ENCODE measurements around the gene PTPN6. TPM values are rescaled to one million over a fixed set of nuclear protein-coding genes. Genes with fewer than 3 reads are reported as not detected.
A peak's percentile ranks its signal among the peaks of the same experiment; 100 is the strongest.

Gene PTPN6
- total and polyA plus RNA-seq, 9 donors: 4.6 to 25.3 (median 9.8) TPM

GRCh38 chr12:6945613-6946012 is 5.5 kb upstream of the PTPN6 start:
- no peak for DNase-seq
- H3K36me3 ChIP-seq: no peaks in the 10 kb centered on the region
- H3K9me3 ChIP-seq: no peaks in the 10 kb centered on the region
- H3K4me3 ChIP-seq: no peak overlapping the region
- no peaks in the 10 kb centered on the region for H3K27me3 ChIP-seq
- peaks cover 12% of the 10 kb centered on the region for H3K4me1 ChIP-seq (ENCODE audit: insufficient read depth)
- TF ChIP-seq POLR2A (IDR thresholded peaks at IDR 0.05): no peak
- no peak for TF ChIP-seq EP300 (IDR thresholded peaks at IDR 0.05)
- no peak for TF ChIP-seq CTCF (IDR thresholded peaks at IDR 0.05)
- WGBS, 3 donors: 79 to 84% (median 82%) methylated on average over 11 of the region's 11 CpGs
- intact Hi-C loops (cut with DNase I): loop anchor here in 3 of 4 donors (2.0 to 5.0 kb wide), 2 partner anchors 19 to 167 kb away; no protein-coding TSS in a partner anchor
- H3K27ac ChIP-seq: no peak overlapping the region

- peak overlapping the region in 1 of 2 donors; percentile 23 for H3K27ac ChIP-seq
- peak in 4 of 5 donors; percentile 41 to 68 (median 54) for DNase-seq
- H3K9me3 ChIP-seq: no peaks in the 10 kb centered on the region
- H3K36me3 ChIP-seq: no peaks in the 10 kb centered on the region
- TF ChIP-seq EP300 (IDR thresholded peaks at IDR 0.05) (no peak), POLR2A (IDR thresholded peaks at IDR 0.05) (no peak), CTCF (IDR thresholded peaks at IDR 0.05) (no peak)
- intact Hi-C loops (cut with DNase I): loop anchor here in 3 of 4 donors (5.0 kb wide), 1 partner anchor 166 kb away; no protein-coding TSS in a partner anchor
- peaks cover 12% of the 10 kb centered on the region for H3K4me1 ChIP-seq (ENCODE audit: insufficient read depth)
- 32 to 38% (median 35%) methylated on average over 31 to 32 of the region's 32 CpGs for WGBS, 3 donors
- H3K27me3 ChIP-seq: no peaks in the 10 kb centered on the region
- H3K4me3 ChIP-seq: no peak overlapping the region
These were observed 4.9 kb upstream of the PTPN6 start for GRCh38 chr12:6946033-6946919.

- Histone ChIP-seq H3K4me3 (no peak overlapping the region), H3K4me1 (ENCODE audit: insufficient read depth) (peaks cover 12% of the 10 kb centered on the region), H3K27me3 (no peaks in the 10 kb centered on the region), H3K36me3 (no peaks in the 10 kb centered on the region), H3K9me3 (no peaks in the 10 kb centered on the region), H3K27ac (no peak overlapping the region)
- DNase-seq: no peak
- 63 to 72% (median 66%) methylated on average over 8 of the region's 8 CpGs for WGBS, 3 donors
- no peak for TF ChIP-seq POLR2A (IDR thresholded peaks at IDR 0.05)
- TF ChIP-seq EP300 (IDR thresholded peaks at IDR 0.05): no peak
- TF ChIP-seq CTCF (IDR thresholded peaks at IDR 0.05): no peak
- intact Hi-C loops (cut with DNase I): loop anchor here in 3 of 4 donors (5.0 kb wide), 1 partner anchor 165 kb away; no protein-coding TSS in a partner anchor
These were observed 4.2 kb upstream of the PTPN6 start for GRCh38 chr12:6946920-6947374.

GRCh38 chr12:6947615-6948014 is 3.5 kb upstream of the PTPN6 start:
- Histone ChIP-seq H3K9me3 (no peaks in the 10 kb centered on the region), H3K4me3 (no peak overlapping the region), H3K4me1 (ENCODE audit: insufficient read depth) (peaks cover 12% of the 10 kb centered on the region), H3K27ac (no peak overlapping the region), H3K36me3 (no peaks in the 10 kb centered on the region), H3K27me3 (no peaks in the 10 kb centered on the region)
- no peak for DNase-seq
- TF ChIP-seq EP300 (IDR thresholded peaks at IDR 0.05) (no peak), CTCF (IDR thresholded peaks at IDR 0.05) (no peak), POLR2A (IDR thresholded peaks at IDR 0.05) (no peak)
- 83 to 87% (median 85%) methylated on average over 8 of the region's 8 CpGs for WGBS, 3 donors
- intact Hi-C loops (cut with DNase I): loop anchor here in 3 of 4 donors (5.0 kb wide), 1 partner anchor 165 kb away; no protein-coding TSS in a partner anchor
